ENCODE data around the gene ELF5.

DNA sequence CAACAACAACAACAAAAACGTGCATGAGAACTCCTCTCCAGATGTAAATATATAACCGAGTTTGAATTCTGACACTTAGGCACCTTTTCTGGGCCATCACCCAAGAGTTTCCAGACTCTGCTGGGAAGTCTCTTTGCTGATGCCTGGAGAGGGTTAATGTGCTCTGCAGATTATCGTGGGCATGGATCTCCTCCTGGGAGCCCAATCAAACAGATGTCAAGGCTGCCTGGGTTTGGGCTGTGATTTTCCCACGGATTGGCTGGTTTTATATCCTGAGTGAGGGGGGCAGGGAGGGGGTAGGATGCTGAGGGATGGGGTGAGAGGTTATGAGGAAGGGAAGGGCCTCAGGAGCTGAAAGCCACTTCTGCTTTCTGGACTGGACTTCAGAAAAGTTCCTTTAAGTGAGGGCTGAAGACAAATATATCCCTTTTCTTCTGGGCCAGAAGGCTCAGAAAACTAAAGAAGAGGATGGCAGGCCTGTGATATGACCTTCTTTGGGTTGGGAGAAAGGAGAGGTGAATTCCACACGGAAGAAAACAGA is 4.2 kb downstream of the ELF5 start:
- TF ChIP-seq YY1 (IDR thresholded peaks at IDR 0.05; ENCODE audit: insufficient read depth, insufficient read length) = no peak
- TF ChIP-seq SUZ12 (IDR thresholded peaks at IDR 0.05; ENCODE audit: extremely low read depth, insufficient read depth, insufficient read length) = no peak
- no peak for TF ChIP-seq ZNF274 (IDR thresholded peaks at IDR 0.05; ENCODE audit: low read depth, low read length)

All from NT2/D1 (cell line).